ENCODE measurements around the gene DRC7.
"Not testable (repeated sequence)": the region's sequence is repeated elsewhere in the genome, so short reads cannot be mapped to it uniquely, and the experiment has no call there.

The DRC7 gene

GRCh38 chr16:57721356-57722209 lies 27.0 kb downstream of the DRC7 start:
- no peak overlapping the region for H3K9ac ChIP-seq (ENCODE audit: low read depth, low read length)
- no peaks in the 10 kb centered on the region for H3K9me3 ChIP-seq (ENCODE audit: control insufficient read depth, insufficient read depth, low read length)
- H3K4me1 ChIP-seq (ENCODE audit: insufficient read depth, low read length) = no peaks in the 10 kb centered on the region
- H3K36me3 ChIP-seq (ENCODE audit: insufficient read depth, low read length) = no peaks in the 10 kb centered on the region

- no peak overlapping the region for H3K9ac ChIP-seq (ENCODE audit: low read depth, low read length)
- no peaks in the 10 kb centered on the region for H3K4me1 ChIP-seq (ENCODE audit: insufficient read depth, low read length)
- H3K36me3 ChIP-seq (ENCODE audit: insufficient read depth, low read length) = no peaks in the 10 kb centered on the region
- no peaks in the 10 kb centered on the region for H3K9me3 ChIP-seq (ENCODE audit: control insufficient read depth, insufficient read depth, low read length)
Measured at GRCh38 chr16:57722210-57722499, 27.5 kb downstream of the DRC7 start.

- no peaks in the 10 kb centered on the region for H3K36me3 ChIP-seq (ENCODE audit: insufficient read depth, low read length)
- H3K9ac ChIP-seq (ENCODE audit: low read depth, low read length) = no peak overlapping the region
- no peaks in the 10 kb centered on the region for H3K9me3 ChIP-seq (ENCODE audit: control insufficient read depth, insufficient read depth, low read length)
- no peaks in the 10 kb centered on the region for H3K4me1 ChIP-seq (ENCODE audit: insufficient read depth, low read length)
Measured at GRCh38 chr16:57722651-57723050, 28.0 kb downstream of the DRC7 start.

GRCh38 chr16:57723170-57723569 lies 28.6 kb downstream of the DRC7 start:
- Histone ChIP-seq H3K9ac (ENCODE audit: low read depth, low read length) (no peak overlapping the region), H3K36me3 (ENCODE audit: insufficient read depth, low read length) (no peaks in the 10 kb centered on the region), H3K4me1 (ENCODE audit: insufficient read depth, low read length) (no peaks in the 10 kb centered on the region), H3K9me3 (ENCODE audit: control insufficient read depth, insufficient read depth, low read length) (no peaks in the 10 kb centered on the region)

GRCh38 chr16:57724531-57724930 lies 29.9 kb downstream of the DRC7 start:
- H3K36me3 ChIP-seq (ENCODE audit: insufficient read depth, low read length) = no peaks in the 10 kb centered on the region
- H3K9ac ChIP-seq (ENCODE audit: low read depth, low read length) = no peak overlapping the region
- no peaks in the 10 kb centered on the region for H3K9me3 ChIP-seq (ENCODE audit: control insufficient read depth, insufficient read depth, low read length)
- no peaks in the 10 kb centered on the region for H3K4me1 ChIP-seq (ENCODE audit: insufficient read depth, low read length)

- Histone ChIP-seq H3K9me3 (ENCODE audit: control insufficient read depth, insufficient read depth, low read length) (no peaks in the 10 kb centered on the region), H3K36me3 (ENCODE audit: insufficient read depth, low read length) (no peaks in the 10 kb centered on the region), H3K4me1 (ENCODE audit: insufficient read depth, low read length) (no peaks in the 10 kb centered on the region), H3K9ac (ENCODE audit: low read depth, low read length) (no peak overlapping the region)
Measured at GRCh38 chr16:57725151-57725550, 30.5 kb downstream of the DRC7 start.

- H3K36me3 ChIP-seq (ENCODE audit: insufficient read depth, low read length) = no peaks in the 10 kb centered on the region
- no peak overlapping the region for H3K9ac ChIP-seq (ENCODE audit: low read depth, low read length)
- no peaks in the 10 kb centered on the region for H3K9me3 ChIP-seq (ENCODE audit: control insufficient read depth, insufficient read depth, low read length)
- H3K4me1 ChIP-seq (ENCODE audit: insufficient read depth, low read length) = no peaks in the 10 kb centered on the region
Measured at GRCh38 chr16:57725554-57725953, 30.9 kb downstream of the DRC7 start.

- H3K9me3 ChIP-seq (ENCODE audit: control insufficient read depth, insufficient read depth, low read length) = no peaks in the 10 kb centered on the region
- H3K9ac ChIP-seq (ENCODE audit: low read depth, low read length) = no peak overlapping the region
- H3K36me3 ChIP-seq (ENCODE audit: insufficient read depth, low read length) = no peaks in the 10 kb centered on the region
- no peaks in the 10 kb centered on the region for H3K4me1 ChIP-seq (ENCODE audit: insufficient read depth, low read length)
Measured at GRCh38 chr16:57725976-57726375, 31.4 kb downstream of the DRC7 start.

- no peaks in the 10 kb centered on the region for H3K9me3 ChIP-seq (ENCODE audit: control insufficient read depth, insufficient read depth, low read length)
- no peaks in the 10 kb centered on the region for H3K4me1 ChIP-seq (ENCODE audit: insufficient read depth, low read length)
- H3K9ac ChIP-seq (ENCODE audit: low read depth, low read length) = no peak overlapping the region
- no peaks in the 10 kb centered on the region for H3K36me3 ChIP-seq (ENCODE audit: insufficient read depth, low read length)
Measured at GRCh38 chr16:57726433-57726947, 31.9 kb downstream of the DRC7 start.

GRCh38 chr16:57727610-57728009 lies 33.0 kb downstream of the DRC7 start:
- Histone ChIP-seq H3K4me1 (ENCODE audit: insufficient read depth, low read length) (no peaks in the 10 kb centered on the region), H3K9me3 (ENCODE audit: control insufficient read depth, insufficient read depth, low read length) (no peaks in the 10 kb centered on the region), H3K9ac (ENCODE audit: low read depth, low read length) (no peak overlapping the region), H3K36me3 (ENCODE audit: insufficient read depth, low read length) (no peaks in the 10 kb centered on the region)

- no peaks in the 10 kb centered on the region for H3K36me3 ChIP-seq (ENCODE audit: insufficient read depth, low read length)
- H3K4me1 ChIP-seq (ENCODE audit: insufficient read depth, low read length) = no peaks in the 10 kb centered on the region
- no peak overlapping the region for H3K9ac ChIP-seq (ENCODE audit: low read depth, low read length)
- no peaks in the 10 kb centered on the region for H3K9me3 ChIP-seq (ENCODE audit: control insufficient read depth, insufficient read depth, low read length)
Measured at GRCh38 chr16:57728336-57729181, 34.0 kb downstream of the DRC7 start.

- no peak overlapping the region for H3K9ac ChIP-seq (ENCODE audit: low read depth, low read length)
- H3K4me1 ChIP-seq (ENCODE audit: insufficient read depth, low read length) = no peaks in the 10 kb centered on the region
- no peaks in the 10 kb centered on the region for H3K9me3 ChIP-seq (ENCODE audit: control insufficient read depth, insufficient read depth, low read length)
- H3K36me3 ChIP-seq (ENCODE audit: insufficient read depth, low read length) = no peaks in the 10 kb centered on the region
Measured at GRCh38 chr16:57729182-57729484, 34.5 kb downstream of the DRC7 start.

- not testable (repeated sequence) for H3K9ac ChIP-seq (ENCODE audit: low read depth, low read length); H3K4me1 ChIP-seq (ENCODE audit: insufficient read depth, low read length); H3K36me3 ChIP-seq (ENCODE audit: insufficient read depth, low read length); H3K9me3 ChIP-seq (ENCODE audit: control insufficient read depth, insufficient read depth, low read length)
Measured at GRCh38 chr16:57729852-57730251, 35.2 kb downstream of the DRC7 start.

- H3K4me1 ChIP-seq (ENCODE audit: insufficient read depth, low read length) = no peaks in the 10 kb centered on the region
- H3K9ac ChIP-seq (ENCODE audit: low read depth, low read length) = no peak overlapping the region
- no peaks in the 10 kb centered on the region for H3K9me3 ChIP-seq (ENCODE audit: control insufficient read depth, insufficient read depth, low read length)
- H3K36me3 ChIP-seq (ENCODE audit: insufficient read depth, low read length) = no peaks in the 10 kb centered on the region
Measured at GRCh38 chr16:57730771-57731730, 36.4 kb downstream of the DRC7 start.
